M059J (cell line): ENCODE results near the gene STX2. TPM values are rescaled to one million over a fixed set of nuclear protein-coding genes. Genes with fewer than 3 reads are reported as not detected.

Experiments
- DNase-seq: peaks from one replicate; pipeline ENCODE4 v3.0.0-alpha.2; 2012; ENCODE audit warnings: low read depth
- total RNA-seq: library from RNA; depleted of rRNA; stranded (reverse); fragments of >200 nt; shearing (Covaris generic); gene quantifications from 2 replicates; pipeline ENCODE4 v1.2.3, GENCODE V29; 2014

The STX2 gene
- total RNA-seq, 1 experiment from 2014 or later, result 29.2 TPM

GRCh38 chr12:130831876-130832405 is 7.1 kb downstream of the STX2 start:
- DNase-seq, result no peak

- no peak for DNase-seq
These were observed 7.8 kb downstream of the STX2 start for GRCh38 chr12:130831246-130831645.

- no peak for DNase-seq
These were observed 8.9 kb downstream of the STX2 start for GRCh38 chr12:130830246-130830551.

GRCh38 chr12:130829391-130830245 is 9.4 kb downstream of the STX2 start:
- DNase-seq, result no peak

GRCh38 chr12:130828895-130829294 is 10.2 kb downstream of the STX2 start:
- no peak for DNase-seq

- no peak for DNase-seq
These were observed 11.6 kb downstream of the STX2 start for GRCh38 chr12:130827432-130827831.

GRCh38 chr12:130826151-130826801 is 12.8 kb downstream of the STX2 start:
- no peak for DNase-seq

GRCh38 chr12:130825771-130826150 is 13.3 kb downstream of the STX2 start:
- DNase-seq, result no peak

- no peak for DNase-seq
These were observed 19.4 kb downstream of the STX2 start for GRCh38 chr12:130819681-130820080.

- no peak for DNase-seq
These were observed 20.1 kb downstream of the STX2 start for GRCh38 chr12:130818635-130819576.

GRCh38 chr12:130818272-130818634 is 20.8 kb downstream of the STX2 start:
- DNase-seq, result no peak

GRCh38 chr12:130817804-130818203 is 21.2 kb downstream of the STX2 start:
- DNase-seq, result no peak

GRCh38 chr12:130816097-130816496 is 23.0 kb downstream of the STX2 start:
- no peak for DNase-seq

- DNase-seq, result no peak
These were observed 23.9 kb downstream of the STX2 start for GRCh38 chr12:130815028-130815741.

- no peak for DNase-seq
These were observed 25.1 kb downstream of the STX2 start for GRCh38 chr12:130813949-130814348.

GRCh38 chr12:130813436-130813835 is 25.6 kb downstream of the STX2 start:
- no peak for DNase-seq

GRCh38 chr12:130809791-130810190 is 29.3 kb downstream of the STX2 start:
- DNase-seq, result no peak

GRCh38 chr12:130807309-130807708 is 31.7 kb downstream of the STX2 start:
- no peak for DNase-seq

- DNase-seq, result no peak
These were observed 32.5 kb downstream of the STX2 start for GRCh38 chr12:130806574-130806973.

- no peak for DNase-seq
These were observed 33.4 kb downstream of the STX2 start for GRCh38 chr12:130805635-130806034.

GRCh38 chr12:130804216-130804615 is 34.8 kb downstream of the STX2 start:
- no peak for DNase-seq

- DNase-seq, result no peak
These were observed 35.3 kb downstream of the STX2 start for GRCh38 chr12:130803702-130804101.
